GM19238 (cell line): ENCODE measurements around the gene IL17RA.
"Not testable (repeated sequence)": the region's sequence is repeated elsewhere in the genome, so short reads cannot be mapped to it uniquely, and the experiment has no call there.

Source experiments
- DNase-seq: peaks from one replicate; pipeline ENCODE4 v3.0.0; 2011; ENCODE audit warnings: low spot score; ENCODE audit not compliant: insufficient read length

The IL17RA gene

GRCh38 chr22:17120281-17120680, 35.5 kb downstream of the IL17RA start:
- DNase-seq: peak; percentile 61

DNA sequence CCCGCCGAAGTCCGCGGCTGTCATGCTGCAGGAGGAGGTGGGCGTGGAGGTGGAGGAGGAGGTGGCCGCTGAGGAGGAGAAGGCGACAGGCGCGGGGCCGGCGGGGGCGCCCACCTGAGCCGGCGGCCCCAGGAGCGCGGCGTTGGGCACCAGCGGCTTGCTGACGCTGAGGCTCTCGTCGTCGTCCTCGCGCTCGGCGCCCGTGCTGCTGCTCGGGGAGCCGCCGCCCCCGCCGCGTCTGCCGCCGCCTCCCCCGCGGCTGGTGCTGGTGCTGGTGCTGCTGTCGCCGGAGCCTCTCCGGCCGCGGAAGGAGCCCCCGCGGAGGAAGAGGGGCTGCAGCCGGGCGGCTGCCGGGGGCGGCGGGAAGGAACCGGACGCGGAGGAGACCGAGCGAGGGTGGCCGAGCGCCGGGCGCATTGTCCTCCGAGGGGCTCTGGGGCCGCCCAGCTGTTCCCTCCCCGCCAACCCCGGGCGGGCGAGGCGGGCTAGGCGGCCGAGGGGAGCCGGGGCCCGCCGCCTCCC, 36.0 kb downstream of the IL17RA start:
- DNase-seq: no peak

DNA sequence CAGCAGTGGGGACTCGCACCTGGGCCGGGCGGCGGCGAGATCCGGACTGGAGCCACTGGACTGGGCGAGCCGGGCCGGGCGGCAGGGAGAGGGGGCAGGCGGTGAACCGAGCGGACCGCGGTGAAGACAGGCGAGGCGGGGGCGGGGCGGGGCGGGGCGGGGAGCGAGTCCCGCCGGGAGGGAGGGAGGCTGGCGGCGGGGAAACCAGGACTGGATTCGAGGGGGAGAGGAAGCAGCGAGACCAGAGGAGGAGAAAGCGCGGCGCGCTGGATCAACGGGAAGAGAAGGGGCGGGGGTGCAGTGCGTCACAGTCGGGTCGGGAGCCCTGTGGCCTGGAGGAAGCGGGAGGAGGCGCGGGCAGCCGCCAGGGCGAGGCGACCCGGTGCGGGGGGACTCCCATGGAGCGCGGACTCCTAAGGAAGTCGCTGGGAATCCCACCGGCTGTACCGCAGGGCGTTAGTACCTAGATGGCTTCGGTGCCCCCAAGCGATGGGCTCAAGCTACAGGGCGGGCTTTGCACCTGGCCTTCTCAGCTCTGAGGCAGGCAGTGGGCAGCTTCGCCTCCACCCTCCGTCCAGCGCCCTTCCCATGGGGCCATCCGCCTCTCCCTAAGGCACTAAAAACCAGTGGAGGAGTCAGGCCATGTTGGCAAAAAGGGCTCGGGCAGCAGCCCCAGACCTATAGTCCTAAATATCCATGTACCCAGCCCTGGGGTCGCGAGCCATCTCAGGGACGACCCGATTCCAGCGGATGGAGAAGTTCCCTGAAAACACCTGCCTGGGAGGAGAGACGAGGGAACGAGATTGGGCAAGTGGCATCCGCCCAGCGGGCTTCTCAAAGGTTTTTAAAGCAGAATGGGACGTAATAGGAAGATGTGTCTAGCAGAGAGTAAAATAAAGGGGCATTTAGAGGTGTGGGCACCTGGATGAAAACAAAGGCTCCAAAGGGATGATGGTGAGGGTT, 36.7 kb downstream of the IL17RA start, which contains the start of gene TMEM121B:
TSS of gene TMEM121B (minus strand) at position 128 of the 963 bp plus-strand sequence. CDS start 233 bp downstream, outside the sequence.
- no peak for DNase-seq

DNA sequence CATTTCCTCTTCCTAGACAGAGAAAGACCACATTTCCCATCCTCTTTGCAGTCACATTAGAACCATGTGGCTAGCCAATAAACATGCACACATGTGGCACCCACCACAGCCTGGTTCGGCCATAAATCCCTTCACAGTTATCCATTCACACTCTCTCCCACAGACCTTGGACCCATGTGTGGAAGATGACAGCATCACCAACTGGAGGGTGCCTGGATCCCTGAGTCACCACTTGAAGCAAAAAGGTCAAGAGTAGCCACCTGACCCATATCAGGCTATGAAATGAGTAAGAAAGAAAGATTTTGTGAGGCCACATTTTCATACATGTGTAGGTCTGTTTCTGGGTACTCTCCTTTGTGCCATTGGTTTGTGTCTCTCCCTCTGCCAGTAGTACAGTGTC, 45.4 kb downstream of the IL17RA start:
- DNase-seq: no peak

GRCh38 chr22:17131686-17132085, 46.9 kb downstream of the IL17RA start:
- DNase-seq: no peak

- no peak for DNase-seq
Observed at GRCh38 chr22:17132112-17132511, 47.3 kb downstream of the IL17RA start.

GRCh38 chr22:17133137-17133536, 48.3 kb downstream of the IL17RA start:
- DNase-seq: no peak

DNA sequence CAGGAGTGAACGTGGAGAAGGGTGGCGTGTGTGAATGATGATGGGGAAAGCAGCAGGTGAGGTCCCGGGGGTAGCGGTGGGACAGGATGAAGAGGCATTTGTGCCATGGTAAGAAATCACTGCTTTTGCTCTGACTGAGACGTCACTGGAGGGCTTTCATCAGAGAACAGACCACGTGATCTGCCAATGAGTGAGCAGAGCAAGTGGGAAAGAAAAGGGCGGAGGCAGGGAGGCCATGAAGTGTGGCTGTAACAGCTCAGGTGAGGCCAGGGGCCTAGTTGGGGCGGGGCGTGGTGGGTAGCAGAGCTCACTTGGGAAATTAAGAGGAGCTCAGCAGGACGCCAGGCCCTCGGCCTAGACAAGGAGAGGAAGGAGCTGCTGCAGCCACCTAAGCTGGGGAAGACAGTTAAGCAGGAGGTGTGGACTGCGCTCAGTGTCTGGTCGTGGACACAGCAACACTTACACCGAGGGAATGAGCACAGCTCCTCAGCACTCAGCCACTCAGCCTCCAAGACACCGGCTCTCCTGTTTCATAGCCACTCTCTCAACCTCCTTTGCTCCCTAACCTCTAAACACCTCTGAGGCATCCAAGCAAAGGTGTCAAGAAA, 50.5 kb downstream of the IL17RA start:
- no peak for DNase-seq

GRCh38 chr22:17137170-17137569, 52.4 kb downstream of the IL17RA start:
- DNase-seq: no peak

- no peak for DNase-seq
Observed at GRCh38 chr22:17137861-17138425, 53.1 kb downstream of the IL17RA start.

- no peak for DNase-seq
Observed at GRCh38 chr22:17138513-17138912, 53.7 kb downstream of the IL17RA start.

- no peak for DNase-seq
Observed at GRCh38 chr22:17140022-17140421, 55.2 kb downstream of the IL17RA start.

DNA sequence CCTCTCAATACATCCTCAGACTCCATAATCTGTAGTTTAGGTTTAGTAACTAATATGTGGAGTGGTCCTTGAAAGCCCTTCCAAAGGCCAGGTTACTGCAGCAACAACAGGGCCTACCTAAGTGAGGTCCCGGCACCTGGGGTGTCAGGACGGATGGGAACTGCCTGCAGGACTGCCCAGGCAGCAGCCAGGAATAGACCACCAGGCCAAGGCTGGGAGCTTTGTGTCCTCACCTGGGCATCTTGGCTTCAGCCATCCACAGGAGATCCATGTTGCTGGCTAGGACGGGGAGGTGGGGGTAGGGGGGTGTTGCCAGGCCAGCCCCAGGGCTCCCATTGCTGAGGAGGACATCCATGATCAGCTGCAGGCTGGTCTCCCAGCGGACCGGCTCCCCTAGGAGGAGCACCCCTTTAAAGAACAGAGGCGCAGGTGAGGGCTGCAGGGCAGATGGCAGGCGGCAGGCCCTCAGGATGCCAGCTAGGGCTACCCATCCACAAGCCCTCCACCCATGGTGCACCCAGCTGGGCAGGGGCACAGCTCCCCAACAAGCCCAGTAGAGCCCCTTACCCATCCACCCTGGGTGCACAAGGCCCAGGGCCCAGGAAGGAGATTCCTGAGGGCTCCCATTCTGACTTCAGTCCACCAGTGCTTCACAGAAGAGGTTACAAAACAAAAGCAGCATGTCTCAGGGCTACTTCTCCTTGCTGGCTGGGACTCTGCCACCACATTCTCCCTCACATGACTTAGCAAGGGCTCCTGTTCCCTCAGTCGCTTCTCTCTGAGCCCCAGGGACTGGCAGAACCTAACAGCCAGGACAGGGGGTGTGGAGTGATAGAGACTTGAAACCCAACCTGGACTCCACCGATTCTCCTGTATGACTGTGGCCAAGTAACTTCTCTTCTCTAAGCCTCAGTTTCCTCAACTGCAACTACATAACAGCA, 56.3 kb downstream of the IL17RA start:
- no peak for DNase-seq

DNA sequence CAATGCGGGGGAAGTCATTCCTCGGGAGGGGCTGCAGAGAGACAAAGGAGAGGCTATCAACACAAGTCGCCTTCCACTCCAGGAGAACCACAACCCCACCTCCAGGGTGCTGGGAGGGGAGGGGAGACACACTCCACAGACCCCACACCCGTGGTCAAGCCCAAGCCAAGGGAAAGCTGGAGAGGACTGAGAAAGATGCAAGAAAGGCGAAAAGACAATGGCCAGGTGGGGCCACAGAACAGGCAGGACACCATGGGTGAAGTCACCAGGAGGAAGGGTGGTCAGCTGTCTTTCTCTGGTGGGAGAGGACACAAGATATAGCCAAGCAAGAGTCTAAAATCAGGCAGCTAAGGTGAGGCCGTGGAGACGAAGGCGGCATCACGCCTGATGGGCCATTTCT, 58.3 kb downstream of the IL17RA start:
- DNase-seq: no peak

GRCh38 chr22:17143826-17144225, 59.0 kb downstream of the IL17RA start:
- no peak for DNase-seq

- DNase-seq: no peak
Observed at GRCh38 chr22:17145021-17145680, 60.4 kb downstream of the IL17RA start.

DNA sequence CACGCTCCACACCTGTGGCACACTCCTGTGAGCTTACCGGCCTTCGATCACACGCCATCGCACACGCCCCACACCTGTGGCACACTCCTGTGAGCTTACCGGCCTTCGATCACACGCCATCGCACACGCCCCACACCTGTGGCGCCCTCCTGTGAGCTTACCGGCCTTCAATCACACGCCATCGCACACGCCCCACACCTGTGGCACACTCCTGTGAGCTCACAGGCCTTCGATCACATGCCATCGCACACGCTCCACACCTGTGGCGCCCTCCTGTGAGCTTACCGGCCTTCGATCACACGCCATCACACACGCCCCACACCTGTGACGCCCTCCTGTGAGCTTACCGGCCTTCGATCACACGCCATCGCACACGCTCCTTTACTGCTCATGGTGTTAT, 62.7 kb downstream of the IL17RA start:
- DNase-seq: not testable (repeated sequence)

DNA sequence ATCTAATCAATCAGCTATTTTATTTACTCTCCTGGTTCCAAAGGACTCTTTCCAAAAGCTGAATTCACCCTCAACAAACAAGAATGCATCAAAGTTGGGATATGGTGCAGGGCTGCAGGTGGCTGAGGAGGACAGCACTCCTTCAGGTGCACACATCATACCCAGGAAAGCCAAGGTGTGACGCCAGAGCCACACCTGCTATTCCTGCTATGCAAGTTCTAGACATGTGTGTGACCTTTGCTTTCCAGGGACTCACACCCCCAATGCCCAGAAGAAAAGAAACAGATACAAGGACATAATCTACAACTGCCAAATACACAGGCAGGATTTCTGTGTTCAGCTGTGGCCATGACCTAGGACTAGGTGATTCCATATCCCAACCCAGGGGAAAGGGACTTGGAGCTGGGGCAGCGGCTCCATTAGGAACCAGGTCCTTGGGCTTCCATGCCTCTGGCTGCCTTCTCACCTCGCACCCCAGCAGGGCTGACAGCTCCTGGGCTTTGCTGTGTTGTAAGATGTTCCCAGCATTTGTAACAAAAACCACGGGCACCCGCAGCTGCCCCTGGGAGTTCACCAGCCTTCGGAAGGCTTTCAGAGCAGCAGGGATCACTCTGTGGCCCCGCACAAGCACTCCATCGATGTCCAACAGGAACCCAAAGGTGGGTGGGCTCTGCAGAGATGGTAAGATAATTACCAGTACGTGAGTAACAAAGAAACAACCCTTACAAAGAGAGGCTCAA, 64.4 kb downstream of the IL17RA start:
- no peak for DNase-seq

- DNase-seq: no peak
Observed at GRCh38 chr22:17152340-17152739, 67.5 kb downstream of the IL17RA start.

DNA sequence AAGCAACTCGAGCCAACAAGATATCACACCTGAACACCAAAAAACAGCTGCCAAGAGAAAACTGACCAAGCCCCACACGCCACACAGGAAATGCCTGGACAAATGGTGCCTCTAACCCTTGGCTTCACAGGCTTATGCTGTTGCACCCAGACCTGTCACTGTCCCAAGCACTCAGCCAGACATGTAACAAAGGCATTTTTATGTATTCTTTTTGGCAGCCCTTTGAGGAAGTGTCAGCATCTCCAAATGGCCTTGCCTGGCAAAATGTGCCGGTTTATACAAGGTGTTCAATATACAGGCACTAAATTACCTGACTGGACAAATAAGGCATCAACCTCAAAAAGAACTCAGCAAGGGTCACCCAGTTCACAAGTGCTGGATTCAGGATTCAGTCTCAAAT, 68.2 kb downstream of the IL17RA start:
- no peak for DNase-seq
